Inferior parietal cortex (tissue), 1 donor: ENCODE results near the gene GPR27.
A peak's percentile ranks its signal among the peaks of the same experiment; 100 is the strongest.

Experiments used
- DNase-seq: peaks from one replicate; pipeline ENCODE4 v3.0.0-alpha.2; 2016; ENCODE audit errors: extremely low spot score

The GPR27 gene, protein sequence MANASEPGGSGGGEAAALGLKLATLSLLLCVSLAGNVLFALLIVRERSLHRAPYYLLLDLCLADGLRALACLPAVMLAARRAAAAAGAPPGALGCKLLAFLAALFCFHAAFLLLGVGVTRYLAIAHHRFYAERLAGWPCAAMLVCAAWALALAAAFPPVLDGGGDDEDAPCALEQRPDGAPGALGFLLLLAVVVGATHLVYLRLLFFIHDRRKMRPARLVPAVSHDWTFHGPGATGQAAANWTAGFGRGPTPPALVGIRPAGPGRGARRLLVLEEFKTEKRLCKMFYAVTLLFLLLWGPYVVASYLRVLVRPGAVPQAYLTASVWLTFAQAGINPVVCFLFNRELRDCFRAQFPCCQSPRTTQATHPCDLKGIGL

DNA sequence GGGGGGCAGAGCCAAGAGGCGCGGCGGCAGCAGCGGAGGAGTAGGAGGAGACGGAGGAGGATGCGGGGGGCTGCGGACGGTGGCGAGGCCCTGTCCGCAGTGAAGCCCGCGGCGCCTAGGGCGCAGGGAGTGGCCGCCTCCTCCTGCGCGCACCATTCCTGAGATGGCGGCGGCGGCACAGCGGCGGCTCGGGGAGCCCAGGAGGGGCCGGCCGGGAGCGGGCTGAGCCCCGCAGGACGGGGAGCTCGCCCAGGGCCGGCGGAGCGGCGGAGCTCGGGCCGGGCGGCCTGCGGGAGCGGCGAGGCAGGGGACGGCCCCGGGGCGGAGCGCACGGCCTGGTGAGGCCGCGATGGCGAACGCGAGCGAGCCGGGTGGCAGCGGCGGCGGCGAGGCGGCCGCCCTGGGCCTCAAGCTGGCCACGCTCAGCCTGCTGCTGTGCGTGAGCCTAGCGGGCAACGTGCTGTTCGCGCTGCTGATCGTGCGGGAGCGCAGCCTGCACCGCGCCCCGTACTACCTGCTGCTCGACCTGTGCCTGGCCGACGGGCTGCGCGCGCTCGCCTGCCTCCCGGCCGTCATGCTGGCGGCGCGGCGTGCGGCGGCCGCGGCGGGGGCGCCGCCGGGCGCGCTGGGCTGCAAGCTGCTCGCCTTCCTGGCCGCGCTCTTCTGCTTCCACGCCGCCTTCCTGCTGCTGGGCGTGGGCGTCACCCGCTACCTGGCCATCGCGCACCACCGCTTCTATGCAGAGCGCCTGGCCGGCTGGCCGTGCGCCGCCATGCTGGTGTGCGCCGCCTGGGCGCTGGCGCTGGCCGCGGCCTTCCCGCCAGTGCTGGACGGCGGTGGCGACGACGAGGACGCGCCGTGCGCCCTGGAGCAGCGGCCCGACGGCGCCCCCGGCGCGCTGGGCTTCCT, at the start of gene GPR27:
Gene GPR27, plus strand, starts transcription at position 155 of the 909 bp plus-strand sequence. Its CDS starts 195 bp downstream, at position 350.
- no peak for DNase-seq

DNA sequence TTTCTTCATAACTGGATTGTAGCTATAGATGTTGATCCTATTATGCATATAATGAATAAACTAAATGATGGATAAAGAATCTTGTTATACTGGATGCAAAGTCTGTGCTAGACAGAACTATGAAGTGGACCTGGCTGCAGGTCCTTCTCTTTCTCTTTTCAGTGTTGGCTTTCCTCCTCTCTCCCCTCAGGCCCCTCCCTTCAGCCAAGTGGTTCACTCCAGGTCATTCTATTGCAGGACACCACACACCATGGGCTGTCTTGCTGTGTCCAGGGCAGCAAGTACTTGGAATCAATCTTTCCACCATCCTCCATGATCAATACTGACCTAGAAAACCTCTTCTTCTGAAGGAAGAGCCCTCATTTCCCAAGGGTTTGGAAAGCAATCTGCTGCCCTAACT, 48.7 kb upstream of the GPR27 start:
- no peak for DNase-seq

DNA sequence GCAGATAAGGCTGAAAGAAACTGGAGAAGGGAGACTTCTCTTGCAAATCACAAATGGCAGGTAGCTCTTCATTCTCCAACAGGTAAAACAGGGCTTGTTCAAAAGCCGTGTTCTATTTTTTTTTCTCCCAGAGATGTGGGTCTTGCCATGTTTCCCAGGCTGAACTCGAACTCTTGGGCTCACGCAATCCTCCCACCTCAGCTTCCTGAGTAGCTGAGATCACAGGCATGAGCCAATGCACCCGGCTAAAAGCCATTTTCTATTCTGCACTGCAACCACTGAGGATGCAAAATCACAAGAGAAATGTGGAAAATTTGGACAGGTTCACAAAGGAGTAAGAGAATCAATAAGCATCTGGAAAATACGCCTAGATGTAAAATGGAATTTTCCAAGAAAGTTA, 48.0 kb upstream of the GPR27 start:
- DNase-seq, result no peak

DNA sequence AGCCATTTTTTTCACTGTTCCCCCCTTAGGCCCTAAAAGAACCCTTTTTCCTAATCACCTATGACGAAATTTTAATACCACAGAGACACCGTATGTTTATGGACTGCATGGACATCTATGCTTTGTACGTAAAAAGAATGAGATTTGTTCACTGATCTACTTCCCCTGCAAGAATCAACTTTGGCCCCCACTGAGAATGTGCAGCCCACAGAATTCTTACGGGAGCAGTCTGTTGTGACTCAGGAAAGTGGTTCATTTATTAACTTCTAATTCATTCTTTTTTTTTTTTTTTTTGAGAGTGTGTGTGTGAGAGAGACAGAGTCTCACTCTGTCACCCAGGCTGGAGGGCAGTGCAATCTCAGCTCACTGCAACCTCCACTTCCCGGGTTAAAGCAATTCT, 46.1 kb upstream of the GPR27 start:
- DNase-seq, result no peak

DNA sequence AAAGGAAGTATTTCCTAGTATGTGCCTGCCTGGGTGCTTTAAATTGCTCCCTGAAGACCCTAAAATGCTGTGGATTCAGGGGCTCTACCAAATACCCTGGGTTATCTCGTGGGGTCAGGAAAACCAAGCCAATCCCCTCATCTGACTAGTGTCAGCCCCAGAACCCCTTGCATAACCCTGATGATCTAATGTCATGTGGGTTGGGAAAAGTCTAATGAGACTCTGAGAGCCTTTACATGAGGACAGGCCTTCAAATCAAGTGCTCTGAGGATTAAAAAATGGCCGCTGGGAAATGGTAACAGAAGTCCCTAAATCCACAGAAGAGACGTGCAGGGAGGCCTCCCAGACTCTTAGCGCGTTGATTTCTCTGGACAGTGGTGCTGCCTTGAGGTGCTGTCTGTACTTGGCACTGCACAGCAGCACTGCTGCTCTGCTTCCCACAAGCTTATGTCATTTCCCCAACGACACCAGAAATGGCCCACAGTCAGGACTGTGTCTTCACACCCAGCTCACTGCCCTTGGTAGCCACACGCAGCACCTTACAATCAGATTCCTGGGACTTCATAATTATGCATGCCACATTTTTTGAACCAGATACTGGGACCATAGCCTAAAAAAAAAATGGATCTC, 45.1 kb upstream of the GPR27 start:
- DNase-seq, result no peak

DNA sequence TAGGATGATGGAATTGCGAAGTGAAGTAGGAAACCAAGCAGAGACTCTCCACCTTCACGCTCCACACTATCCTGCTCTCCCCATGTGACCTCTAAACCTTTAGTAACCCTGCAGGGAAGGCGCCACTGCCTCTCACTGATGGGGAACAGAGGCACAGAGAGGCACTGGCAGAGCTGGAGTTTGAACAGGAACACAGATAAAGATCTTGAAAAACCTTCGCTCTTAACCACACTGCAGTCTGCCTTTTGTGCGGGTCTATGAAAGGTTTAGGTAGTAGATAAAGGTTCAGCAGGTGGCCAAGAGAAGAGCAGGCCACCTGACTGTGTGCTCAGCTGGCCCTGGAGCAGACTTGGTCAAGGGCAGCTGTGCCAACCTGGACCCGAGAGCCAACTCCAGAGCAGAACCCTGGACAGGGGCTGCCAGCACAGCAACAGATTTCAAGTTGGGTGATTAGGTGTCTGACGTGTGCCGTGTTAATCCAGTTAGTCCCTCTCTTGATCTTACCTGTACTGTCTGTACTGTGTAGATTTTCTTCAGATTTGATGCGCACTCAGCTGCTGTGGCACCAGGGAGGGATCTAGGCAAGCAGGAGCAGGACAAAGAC, 43.6 kb upstream of the GPR27 start:
- DNase-seq, result no peak

DNA sequence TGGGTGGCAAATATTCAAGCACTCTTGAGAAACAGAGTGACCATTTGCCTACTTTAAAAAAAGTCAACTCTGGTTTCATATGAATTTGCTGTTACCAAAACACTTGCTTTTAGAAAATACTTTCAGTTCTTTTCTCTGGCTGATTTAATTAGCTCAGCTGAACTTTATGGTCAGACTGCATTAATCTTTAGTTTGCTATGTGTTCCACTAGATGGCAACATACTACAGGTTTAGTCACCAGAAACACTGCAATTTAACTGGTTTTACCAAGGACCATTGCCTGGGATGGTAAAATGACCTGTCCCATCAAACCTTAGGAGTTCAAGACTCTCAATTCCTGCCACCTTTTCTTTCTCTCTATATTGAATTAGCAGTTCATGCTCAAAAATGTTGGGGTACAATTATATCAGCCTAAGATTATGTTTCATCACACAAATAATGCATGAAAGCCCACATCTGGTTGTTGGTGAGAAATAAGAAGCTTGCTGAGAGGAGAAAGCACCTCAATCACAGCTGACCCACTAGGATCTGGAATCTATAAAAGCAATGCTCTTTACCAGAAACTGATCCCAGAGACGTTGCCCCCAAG, 42.7 kb upstream of the GPR27 start:
- peak; percentile 83 for DNase-seq

DNA sequence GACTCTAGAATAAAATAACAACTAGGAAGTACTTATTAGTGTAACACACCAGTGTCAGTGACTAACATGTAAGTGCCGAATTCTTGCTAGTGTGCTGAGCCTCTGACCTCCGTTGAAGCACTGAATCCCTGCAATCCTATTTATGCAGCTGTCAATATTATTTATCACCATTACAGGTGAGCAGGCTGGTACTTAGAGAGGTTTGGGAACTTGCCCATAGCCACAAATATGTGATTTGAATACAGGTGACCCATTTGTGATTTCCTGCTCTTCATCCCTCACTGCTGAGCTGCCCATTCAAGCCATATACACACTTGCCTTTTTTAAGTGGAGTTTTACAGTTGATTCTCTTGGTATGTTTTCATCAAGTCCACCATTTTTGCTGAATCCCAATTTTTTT, 40.6 kb upstream of the GPR27 start:
- DNase-seq, result no peak

DNA sequence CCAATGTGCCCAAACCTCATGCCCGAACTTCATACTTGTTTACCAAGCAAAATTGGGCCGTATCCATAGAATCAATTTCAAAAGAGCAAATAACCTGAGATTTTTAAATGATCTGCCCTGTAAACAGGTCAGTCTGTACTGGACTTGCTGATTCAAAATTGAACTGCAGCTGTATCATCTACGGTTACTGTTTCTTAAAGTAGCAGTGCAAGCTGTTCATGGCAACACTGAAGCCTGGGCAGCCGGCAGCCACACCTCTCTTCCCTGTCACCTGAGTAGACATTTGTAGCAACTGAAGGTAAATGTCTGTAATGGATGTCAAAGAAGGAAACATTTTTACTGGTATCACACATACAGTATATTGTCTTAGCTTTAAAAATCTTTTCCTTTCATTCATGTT, 39.1 kb upstream of the GPR27 start:
- no peak for DNase-seq

DNA sequence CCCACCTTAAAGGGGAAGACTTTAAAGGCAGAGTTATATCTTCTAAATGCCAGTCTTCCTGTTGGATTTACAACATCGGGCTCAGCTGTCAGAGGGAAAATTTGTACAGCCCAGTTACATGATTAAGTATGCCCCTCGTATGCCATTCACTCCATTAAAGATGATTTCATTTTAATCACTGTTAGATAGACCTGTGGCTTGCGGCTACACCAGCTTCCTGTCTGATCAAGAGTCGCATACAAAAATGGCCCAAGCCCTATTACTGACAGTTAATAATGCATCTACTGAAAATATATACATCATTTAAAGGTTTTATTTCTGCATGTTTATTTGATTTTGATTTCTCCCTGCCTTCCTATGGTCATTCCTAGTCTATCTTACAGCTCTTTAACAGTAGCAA, 35.6 kb upstream of the GPR27 start:
- no peak for DNase-seq

DNA sequence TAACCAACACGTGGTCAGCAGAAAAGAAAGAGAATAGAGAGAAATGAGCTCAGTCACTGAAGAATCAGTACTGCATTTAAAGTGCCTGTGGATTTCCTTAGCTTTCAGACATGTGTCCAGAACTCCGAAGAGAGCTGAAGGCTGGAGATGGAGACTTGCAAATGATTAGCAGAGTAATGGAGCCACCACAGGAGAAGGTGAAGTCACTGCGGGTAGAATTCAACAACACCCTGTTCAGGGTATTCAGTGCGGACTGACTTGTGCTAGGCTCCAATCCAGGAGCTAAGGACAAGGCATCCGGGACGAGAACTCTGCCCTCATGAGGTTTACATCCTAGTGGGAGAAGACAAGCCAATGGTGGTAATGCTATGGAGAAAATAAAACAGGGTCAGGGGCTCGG, 32.7 kb upstream of the GPR27 start:
- DNase-seq, result no peak

DNA sequence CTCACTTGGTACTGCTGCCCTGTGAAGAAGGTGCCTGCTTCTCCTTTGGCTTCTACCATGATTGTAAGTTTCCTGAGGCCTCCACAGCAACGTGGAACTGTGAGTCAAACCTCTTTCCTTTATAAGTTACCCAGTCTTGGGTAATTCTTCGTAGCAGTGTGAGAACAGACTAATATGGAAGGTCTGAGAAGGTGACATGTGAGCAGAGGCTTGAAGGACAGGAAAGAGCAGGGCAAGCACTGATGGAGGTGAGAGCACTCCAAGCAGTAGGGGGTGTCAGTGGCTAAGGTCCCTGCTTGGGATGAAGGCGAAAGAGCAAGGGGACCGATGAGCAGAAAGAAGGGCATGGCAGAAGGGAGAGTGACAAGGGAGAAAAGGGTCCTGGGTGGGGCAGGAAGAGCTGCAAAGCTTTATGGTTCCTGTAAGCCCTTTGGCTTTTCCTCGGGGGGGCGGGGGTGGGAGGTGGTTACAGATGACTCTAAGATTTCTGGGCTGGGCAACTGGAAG, 32.0 kb upstream of the GPR27 start:
- DNase-seq, result no peak

DNA sequence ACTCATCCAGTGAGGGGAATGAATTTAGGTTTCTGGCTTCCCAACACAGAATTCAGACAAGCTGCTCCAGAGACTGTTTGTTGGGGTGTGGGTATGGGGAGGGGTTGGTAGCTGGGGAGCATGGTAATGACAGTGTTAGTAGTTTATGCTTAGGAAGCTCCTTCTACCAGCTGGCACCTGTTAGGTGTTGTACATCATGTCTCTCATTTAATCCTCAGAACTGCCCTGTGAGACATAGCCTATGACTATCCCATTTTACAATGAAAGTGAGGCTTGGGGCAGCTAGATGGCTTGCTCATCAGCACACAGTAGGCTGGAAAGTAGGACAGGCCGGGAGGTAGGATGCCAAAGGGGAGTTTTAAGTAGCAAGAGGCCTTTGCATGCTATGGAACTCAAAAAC, 31.0 kb upstream of the GPR27 start:
- DNase-seq, result no peak

DNA sequence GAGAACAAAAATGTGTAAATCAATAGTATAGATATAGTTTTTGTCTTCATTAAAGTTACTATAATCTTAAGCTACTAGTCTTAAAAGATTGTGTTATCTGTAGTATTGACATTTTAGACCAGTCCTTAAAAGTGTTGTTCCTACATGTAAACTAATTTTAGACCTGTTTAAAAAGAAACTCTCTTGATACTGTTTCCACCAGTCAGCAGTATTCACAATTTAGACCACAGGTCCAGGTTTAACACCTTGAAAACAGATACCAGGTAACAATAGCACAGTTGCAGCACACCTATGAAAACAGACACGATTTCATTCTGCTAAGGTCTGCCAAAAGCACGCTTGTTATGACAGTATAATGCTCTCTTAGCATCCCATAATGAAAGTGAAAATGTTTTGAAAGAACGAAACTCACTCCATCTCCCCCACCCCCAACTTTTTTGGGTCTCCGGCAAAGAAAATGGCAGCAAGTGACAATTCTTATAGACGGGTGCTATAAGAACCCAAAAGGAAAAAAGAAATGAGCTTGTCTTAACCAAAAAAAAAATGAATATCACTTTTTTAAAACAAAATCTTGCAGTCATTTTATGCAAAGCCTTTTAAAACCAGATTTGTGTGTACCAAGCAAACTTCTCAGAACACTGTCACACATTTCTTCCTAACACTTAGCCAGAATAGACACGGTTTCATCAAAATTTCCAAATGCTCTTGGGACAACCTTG, 30.0 kb upstream of the GPR27 start:
- DNase-seq, result no peak

DNA sequence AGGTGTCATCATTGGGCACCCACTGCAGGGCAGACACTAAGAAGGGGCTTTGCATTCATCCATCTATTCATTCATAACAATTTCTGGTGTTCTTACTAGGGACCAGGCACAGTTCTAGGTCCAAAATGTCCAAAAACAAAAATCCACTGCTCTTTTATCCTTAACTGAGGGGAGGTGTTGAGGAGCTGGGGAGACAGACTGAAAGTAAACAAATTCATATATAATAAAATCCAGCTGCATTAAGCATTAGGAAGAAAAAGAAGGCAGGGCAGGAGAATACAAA, 29.5 kb upstream of the GPR27 start:
- DNase-seq, result no peak

DNA sequence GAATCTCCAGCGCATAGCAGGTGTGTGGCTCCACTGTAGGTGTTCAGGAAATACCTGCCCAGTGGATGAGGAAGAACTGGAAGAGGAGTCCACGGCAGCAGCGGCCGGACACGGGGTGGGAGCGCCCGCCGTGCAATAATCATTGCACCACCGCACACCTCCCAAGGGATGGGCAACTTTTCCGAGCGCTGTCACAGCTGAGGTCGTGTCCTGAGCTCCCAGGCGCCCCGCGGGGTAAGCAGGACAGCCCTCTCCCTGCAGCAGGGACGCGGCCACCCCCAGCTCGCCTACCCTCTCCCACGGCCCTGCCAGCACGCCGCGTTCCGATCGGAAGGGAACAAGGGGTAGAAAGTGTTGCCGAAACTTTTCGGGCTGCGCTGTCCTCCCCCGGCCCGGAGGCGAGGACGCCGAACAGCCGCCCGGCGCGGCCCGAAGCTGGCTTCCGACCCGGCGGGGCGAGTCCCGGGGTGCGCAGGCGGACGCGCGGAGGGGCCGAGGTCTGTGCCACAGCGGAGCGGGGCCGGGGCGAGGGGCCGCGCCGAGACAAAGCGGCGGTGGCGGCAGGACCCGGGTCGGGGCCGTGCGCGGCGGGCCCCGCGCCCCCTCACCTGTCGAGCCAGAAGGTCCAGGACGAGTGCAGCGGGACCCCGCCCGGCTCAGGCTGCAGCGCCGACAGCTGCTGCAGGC, 28.9 kb upstream of the GPR27 start:
- no peak for DNase-seq

DNA sequence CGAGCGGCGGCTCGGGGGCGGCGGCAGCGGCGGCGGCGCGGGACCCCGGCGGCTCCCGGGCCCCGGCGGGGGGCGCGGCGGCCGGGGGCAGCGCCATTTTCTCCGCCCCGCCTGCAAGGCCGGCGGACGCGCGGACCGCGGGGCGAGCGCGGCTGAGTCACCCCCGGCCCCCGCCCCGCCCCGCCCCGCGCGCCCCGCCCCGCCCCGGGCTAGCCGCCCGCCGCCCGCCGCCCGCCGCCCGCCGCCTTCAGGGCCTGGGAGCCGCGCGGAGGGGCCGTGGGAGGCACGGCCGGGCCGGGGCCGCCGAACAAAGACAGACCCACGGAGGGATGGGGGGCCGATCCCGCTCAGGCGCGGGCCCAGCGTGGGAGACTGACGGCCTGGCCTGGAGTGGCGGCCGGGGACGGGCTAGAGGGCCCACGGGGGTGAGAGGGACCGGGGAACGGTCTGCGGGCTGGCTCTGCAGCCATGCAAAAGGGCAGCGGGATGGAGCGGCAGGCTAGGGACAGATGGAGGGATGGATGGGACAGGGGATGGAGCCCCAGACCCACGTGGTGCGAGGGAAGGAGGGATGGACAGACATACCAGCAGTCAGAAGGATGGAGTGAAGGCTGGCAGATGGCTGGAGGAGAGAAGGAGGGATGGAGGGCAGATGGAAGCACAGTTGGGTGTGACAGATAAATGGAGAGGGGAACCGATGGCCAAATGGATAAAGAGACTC, 28.2 kb upstream of the GPR27 start, which contains the start of gene EIF4E3:
Gene EIF4E3, minus strand, starts transcription at position 132 of the 721 bp plus-strand sequence. Its CDS starts 35 bp downstream, at position 97.
- DNase-seq, result no peak

DNA sequence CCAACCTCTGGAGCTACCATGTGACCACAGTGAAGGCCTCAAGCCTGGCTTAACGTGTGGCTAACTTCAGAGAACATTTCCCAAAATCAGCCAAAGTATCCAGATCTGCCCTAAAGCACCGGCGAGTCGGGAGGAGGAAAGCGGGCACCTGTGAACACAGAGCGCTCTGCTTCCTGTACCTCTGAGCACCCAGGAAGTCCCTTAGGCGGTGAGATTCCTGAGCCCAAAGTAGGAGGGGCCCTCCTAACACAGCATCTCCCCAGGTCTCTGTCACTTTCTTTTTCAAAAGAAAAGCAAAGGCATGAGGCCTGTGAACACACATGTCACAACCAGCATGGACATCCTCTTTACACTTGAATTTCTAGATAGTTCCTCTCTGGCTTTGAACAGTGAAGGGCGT, 27.5 kb upstream of the GPR27 start:
- no peak for DNase-seq

DNA sequence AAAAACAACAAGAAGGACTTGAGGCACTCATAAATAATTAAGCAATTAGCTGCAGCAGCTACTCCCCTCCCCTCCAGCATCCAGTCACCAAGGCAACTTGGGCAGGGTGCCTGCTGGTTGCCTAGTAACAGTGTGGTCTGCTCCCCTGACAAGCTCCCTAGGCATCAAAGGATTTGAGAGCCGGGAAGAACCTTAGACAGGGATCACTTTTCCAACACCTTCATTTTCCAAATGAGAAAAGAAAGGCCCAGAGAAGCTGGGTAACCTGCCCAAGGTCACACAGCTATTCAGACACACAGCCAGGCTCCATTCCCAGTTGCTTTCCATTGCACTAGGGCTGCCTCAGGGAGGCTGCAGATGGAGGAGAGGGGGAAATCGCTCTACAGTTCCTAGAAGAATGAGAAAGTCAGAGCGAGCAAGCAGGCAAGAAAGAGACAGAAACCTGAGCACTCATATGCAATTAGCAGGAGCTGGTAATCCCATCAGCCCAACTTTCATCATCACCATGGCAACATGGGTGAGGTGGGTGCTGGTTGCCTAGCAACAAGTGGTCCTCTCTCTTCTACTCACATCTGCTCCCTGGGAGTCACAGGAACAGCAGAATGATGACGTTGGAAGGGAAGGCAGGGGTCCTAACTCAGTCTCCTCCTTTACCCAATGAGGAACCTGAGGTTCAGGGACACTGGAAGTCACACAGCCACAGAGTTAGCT, 24.9 kb upstream of the GPR27 start:
- DNase-seq, result peak; percentile 65
